GM21529 (cell line): Measurements from ENCODE around the gene PRTFDC1.
"Not testable (repeated sequence)": the region's sequence is repeated elsewhere in the genome, so short reads cannot be mapped to it uniquely, and the experiment has no call there.

Experiments used
- ATAC-seq: cut with Tn5 transposase; IDR thresholded peaks from one replicate; pipeline ENCODE4 v1.9.1; 2021; ENCODE audit not compliant: unreplicated experiment

Gene PRTFDC1

GRCh38 chr10:24952143-24952706 lies at the start of gene PRTFDC1:
PRTFDC1 (minus strand) TSS chr10:24952606; CDS start chr10:24952575, 31 bp downstream.
- peak; percentile 36 for ATAC-seq

- ATAC-seq = no peak
Measured at GRCh38 chr10:24998044-24998443, 45.6 kb upstream of the PRTFDC1 start.

GRCh38 chr10:24995072-24995471 lies 42.7 kb upstream of the PRTFDC1 start:
- no peak for ATAC-seq

- no peak for ATAC-seq
Measured at GRCh38 chr10:24993237-24993958, 41.0 kb upstream of the PRTFDC1 start.

GRCh38 chr10:24992512-24993133 lies 40.2 kb upstream of the PRTFDC1 start:
- ATAC-seq = no peak

GRCh38 chr10:24991298-24991697 lies 38.9 kb upstream of the PRTFDC1 start:
- no peak for ATAC-seq

- ATAC-seq = no peak
Measured at GRCh38 chr10:24989867-24990266, 37.5 kb upstream of the PRTFDC1 start.

GRCh38 chr10:24988831-24989640 lies 36.6 kb upstream of the PRTFDC1 start:
- no peak for ATAC-seq

- ATAC-seq = no peak
Measured at GRCh38 chr10:24984906-24985305, 32.5 kb upstream of the PRTFDC1 start.

- ATAC-seq = no peak
Measured at GRCh38 chr10:24983946-24984345, 31.5 kb upstream of the PRTFDC1 start.

GRCh38 chr10:24983130-24983529 lies 30.7 kb upstream of the PRTFDC1 start:
- no peak for ATAC-seq

- ATAC-seq = peak; percentile 72
Measured at GRCh38 chr10:24982319-24983112, 30.1 kb upstream of the PRTFDC1 start.

- ATAC-seq = no peak
Measured at GRCh38 chr10:24981161-24981710, 28.8 kb upstream of the PRTFDC1 start.

GRCh38 chr10:24979685-24980084 lies 27.3 kb upstream of the PRTFDC1 start:
- no peak for ATAC-seq

GRCh38 chr10:24974976-24975375 lies 22.6 kb upstream of the PRTFDC1 start:
- no peak for ATAC-seq

GRCh38 chr10:24973163-24973562 lies 20.8 kb upstream of the PRTFDC1 start:
- ATAC-seq = no peak

GRCh38 chr10:24971374-24971773 lies 19.0 kb upstream of the PRTFDC1 start:
- no peak for ATAC-seq

- ATAC-seq = no peak
Measured at GRCh38 chr10:24969841-24970281, 17.5 kb upstream of the PRTFDC1 start.

GRCh38 chr10:24968951-24969350 lies 16.5 kb upstream of the PRTFDC1 start:
- not testable (repeated sequence) for ATAC-seq

GRCh38 chr10:24968349-24968748 lies 15.9 kb upstream of the PRTFDC1 start:
- no peak for ATAC-seq
